Right cardiac atrium (tissue), 5 donors: Measurements from ENCODE around the gene ALPP. TPM values are rescaled to one million over a fixed set of nuclear protein-coding genes. Genes with fewer than 3 reads are reported as not detected.
"Not testable (repeated sequence)": the region's sequence is repeated elsewhere in the genome, so short reads cannot be mapped to it uniquely, and the experiment has no call there.

Experiments
- ATAC-seq, 2 donors: fragments of 200-7000 bp; cut with Tn5 transposase; one replicate each; pipeline versions ENCODE4 v1.8.0 to v1.9.1; 2020; ENCODE audit warnings: moderate library complexity in 2 of 2, mild to moderate bottlenecking in 1 of 2
- DNase-seq, 3 donors: peaks; one replicate each; pipeline ENCODE4 v3.0.0-alpha.2; 2020
- H3K27ac ChIP-seq: one replicate; pipeline ENCODE4 v1.5.1; 2013; ENCODE audit warnings: mild to moderate bottlenecking, low read length, control low read depth, moderate library complexity
- H3K27me3 ChIP-seq: one replicate; pipeline ENCODE4 v1.6.1; 2013; ENCODE audit not compliant: control insufficient read depth, insufficient read depth
- H3K4me1 ChIP-seq: one replicate; pipeline ENCODE4 v1.6.1; 2013; ENCODE audit warnings: low read length; ENCODE audit not compliant: control insufficient read depth, insufficient read depth
- H3K4me3 ChIP-seq: one replicate; pipeline ENCODE4 v1.5.1; 2013; ENCODE audit warnings: low read length, control low read depth
- H3K9me3 ChIP-seq: one replicate; pipeline ENCODE4 v1.6.1; 2013; ENCODE audit warnings: low read length; ENCODE audit not compliant: control insufficient read depth
- WGBS: extraction: QIAGEN DNeasy Blood & Tissue Kit; methylation state at CpG from one replicate; pipeline ENCODE4 v1.1.7; 2013; 5-methylcytosine and 5-hydroxymethylcytosine counted together
- intact Hi-C, 4 donors: fragments of 100-400 bp; cut with DNase I; formaldehyde crosslinking; loops; one replicate each; pipeline versions ENCODE4 v1.11.0 to v1.14.0; 2022 to 2023
- polyA plus RNA-seq: library from polyadenylated mRNA; stranded (reverse); fragments of 200-250 nt; gene quantifications from one replicate; pipeline ENCODE4 v1.2.3, GENCODE V29; 2013
- total RNA-seq, 4 donors: library from RNA; stranded (reverse); fragmentation: NEBNext Ultra II Directional; extraction: Animal tissue kit (Norgen Biotek cat#: 25700); gene quantifications; one replicate each; pipeline ENCODE4 v1.2.1, GENCODE V29; 2021
- donor health status: healthy with polysubstance abuse.
- donor health status: DM: no; HTN: yes; CAD: no.
- donor health status: DM: no; HTN: no; CAD: no.
- donor health status: DM: no; HTN: yes; CAD: no; lungs with severe emphysema.
- donor health status: DM: yes; HTN: yes; CAD: no.

Gene ALPP
- total and polyA plus RNA-seq, 5 donors: not detected

- intact Hi-C loops: loop anchor here in 1 of 4 donors (10.0 kb wide), 1 partner anchor 189 kb away; the partner anchor contains the start of genes CHRND and PRSS56
- H3K4me1 ChIP-seq, H3K27me3 ChIP-seq, H3K9me3 ChIP-seq, H3K4me3 ChIP-seq, H3K27ac ChIP-seq, ATAC-seq: not testable (repeated sequence)
- peak in 1 of 3 donors; percentile 56 for DNase-seq
- 60% methylated on average over 15 of the region's 15 CpGs for WGBS
These were observed 43.2 kb upstream of the ALPP start for GRCh38 chr2:232335206-232335858.

GRCh38 chr2:232335859-232336215 lies 42.7 kb upstream of the ALPP start:
- ATAC-seq (no peak), DNase-seq (no peak)
- Histone ChIP-seq H3K4me1 (no peaks in the 10 kb centered on the region), H3K27me3 (no peaks in the 10 kb centered on the region), H3K4me3 (no peak overlapping the region), H3K9me3 (no peaks in the 10 kb centered on the region), H3K27ac (no peak overlapping the region)
- intact Hi-C loops: loop anchor here in 1 of 4 donors (10.0 kb wide), 1 partner anchor 189 kb away; the partner anchor contains the start of genes CHRND and PRSS56
- WGBS: 93% methylated on average over 4 of the region's 4 CpGs

GRCh38 chr2:232336241-232336736 lies 42.3 kb upstream of the ALPP start:
- Histone ChIP-seq H3K27ac (no peak overlapping the region), H3K4me1 (no peaks in the 10 kb centered on the region), H3K9me3 (no peaks in the 10 kb centered on the region), H3K4me3 (no peak overlapping the region), H3K27me3 (no peaks in the 10 kb centered on the region)
- 95% methylated on average over 15 of the region's 15 CpGs for WGBS
- peak in 1 of 3 donors; percentile 18 for DNase-seq
- intact Hi-C loops: loop anchor here in 1 of 4 donors (10.0 kb wide), 1 partner anchor 189 kb away; the partner anchor contains the start of genes CHRND and PRSS56
- no peak for ATAC-seq

GRCh38 chr2:232336981-232337720 lies 41.4 kb upstream of the ALPP start:
- WGBS: 85% methylated on average over 18 of the region's 18 CpGs
- ATAC-seq: no peak
- Histone ChIP-seq H3K4me3 (no peak overlapping the region), H3K27me3 (no peaks in the 10 kb centered on the region), H3K27ac (no peak overlapping the region), H3K9me3 (no peaks in the 10 kb centered on the region), H3K4me1 (no peaks in the 10 kb centered on the region)
- intact Hi-C loops: loop anchor here in 1 of 4 donors (10.0 kb wide), 1 partner anchor 188 kb away; the partner anchor contains the start of genes CHRND and PRSS56
- peak in 1 of 3 donors; percentile 25 for DNase-seq

GRCh38 chr2:232338094-232338758 lies 40.3 kb upstream of the ALPP start:
- not testable (repeated sequence) for ATAC-seq, DNase-seq, H3K9me3 ChIP-seq, H3K4me3 ChIP-seq, H3K4me1 ChIP-seq, H3K27me3 ChIP-seq, H3K27ac ChIP-seq
- intact Hi-C loops: loop anchor here in 1 of 4 donors (10.0 kb wide), 1 partner anchor 187 kb away; the partner anchor contains the start of genes CHRND and PRSS56
- 93% methylated on average over 9 of the region's 16 CpGs for WGBS

- no peak overlapping the region for H3K4me3 ChIP-seq
- whole genome bisulfite sequencing: 91% methylated on average over 7 of the region's 7 CpGs
- ATAC-seq: peak in 1 of 2 donors; percentile 2
- no peak for DNase-seq
- intact Hi-C loops: loop anchor here in 1 of 4 donors (10.0 kb wide), 1 partner anchor 186 kb away; the partner anchor contains the start of genes CHRND and PRSS56
- no peak overlapping the region for H3K27ac ChIP-seq
- no peaks in the 10 kb centered on the region for H3K9me3 ChIP-seq
- no peaks in the 10 kb centered on the region for H3K27me3 ChIP-seq
- H3K4me1 ChIP-seq: no peaks in the 10 kb centered on the region
These were observed 39.8 kb upstream of the ALPP start for GRCh38 chr2:232338759-232339106.

GRCh38 chr2:232339121-232340081 lies 39.1 kb upstream of the ALPP start:
- ATAC-seq (no peak), DNase-seq (no peak)
- Histone ChIP-seq H3K27ac (no peak overlapping the region), H3K27me3 (no peaks in the 10 kb centered on the region), H3K4me1 (no peaks in the 10 kb centered on the region), H3K4me3 (no peak overlapping the region), H3K9me3 (no peaks in the 10 kb centered on the region)
- intact Hi-C loops: loop anchor here in 1 of 4 donors (10.0 kb wide), 1 partner anchor 185 kb away; the partner anchor contains the start of genes CHRND and PRSS56
- WGBS: 79% methylated on average over 23 of the region's 23 CpGs

GRCh38 chr2:232340171-232340935 lies 38.2 kb upstream of the ALPP start:
- Histone ChIP-seq H3K4me1 (no peaks in the 10 kb centered on the region), H3K4me3 (no peak overlapping the region), H3K27me3 (no peaks in the 10 kb centered on the region), H3K9me3 (no peaks in the 10 kb centered on the region), H3K27ac (no peak overlapping the region)
- 93% methylated on average over 14 of the region's 14 CpGs for WGBS
- intact Hi-C loops: no loop called here
- DNase-seq (no peak), ATAC-seq (no peak)

GRCh38 chr2:232341061-232341738 lies 37.4 kb upstream of the ALPP start:
- no peak for ATAC-seq
- intact Hi-C loops: no loop called here
- 91% methylated on average over 17 of the region's 17 CpGs for WGBS

More at GRCh38 chr2:232341061-232341738, 37.4 kb upstream of the ALPP start:
- DNase-seq: no peak
- Histone ChIP-seq H3K9me3 (no peaks in the 10 kb centered on the region), H3K27me3 (no peaks in the 10 kb centered on the region), H3K4me3 (no peak overlapping the region), H3K27ac (no peak overlapping the region), H3K4me1 (no peaks in the 10 kb centered on the region)
